ENCODE results near the gene TOMM22. TPM values are rescaled to one million over a fixed set of nuclear protein-coding genes. Genes with fewer than 3 reads are reported as not detected.
A peak's percentile ranks its signal among the peaks of the same experiment; 100 is the strongest.

TOMM22 gene
- total and polyA plus RNA-seq, 4 donors = 25.6 to 57.7 (median 29.2) TPM

DNA sequence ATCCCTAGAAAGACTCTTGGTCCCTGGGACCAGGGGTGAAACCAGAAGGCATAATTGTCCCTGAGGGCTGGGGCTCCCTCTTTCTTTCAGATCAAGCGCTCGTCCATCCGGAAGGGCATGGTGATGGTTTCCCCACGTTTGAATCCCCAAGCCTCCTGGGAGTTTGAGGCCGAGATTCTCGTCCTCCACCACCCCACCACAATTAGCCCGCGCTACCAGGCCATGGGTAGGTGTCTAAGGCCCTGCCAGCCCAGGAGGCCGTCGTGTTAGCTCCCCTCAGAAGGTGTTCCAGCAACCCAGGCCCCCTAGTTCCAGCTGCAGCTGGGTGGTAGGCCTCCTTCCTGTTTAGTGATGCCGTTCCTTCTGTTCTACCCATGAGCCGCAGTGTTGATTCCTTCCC is 45.4 kb downstream of the TOMM22 start:
- ATAC-seq (ENCODE audit: insufficient read depth, low FRiP score) (no peak), DNase-seq (no peak)
- 94 to 97% methylated on average over 12 of the region's 12 CpGs for WGBS, 2 donors
- peaks cover 57 to 81% (median 68%) of the 10 kb centered on the region in 4 donors for H3K36me3 ChIP-seq (ENCODE audit: control insufficient read depth in 4 of 4, insufficient read depth in 4 of 4, low read length in 4 of 4)
- no peaks in the 10 kb centered on the region for H3K9me3 ChIP-seq (ENCODE audit: control insufficient read depth in 4 of 4, insufficient read depth in 3 of 4, low read length in 3 of 4)
- no peaks in the 10 kb centered on the region for H3K27me3 ChIP-seq (ENCODE audit: control insufficient read depth in 3 of 3, insufficient read depth in 3 of 3, low read length in 2 of 3)
- H3K4me1 ChIP-seq (ENCODE audit: control insufficient read depth in 5 of 5, insufficient read depth in 5 of 5, low read length in 5 of 5) = no peaks in the 10 kb centered on the region
- H3K27ac ChIP-seq (ENCODE audit: low read depth in 1 of 2, low read length in 1 of 2) = no peak overlapping the region
- H3K4me3 ChIP-seq = no peak overlapping the region
- H3K9ac ChIP-seq (ENCODE audit: insufficient read depth in 1 of 2, low read length in 2 of 2) = no peak overlapping the region
- no peak for TF ChIP-seq CTCF (IDR thresholded peaks at IDR 0.05; ENCODE audit: control extremely low read depth, extremely low read depth)

DNA sequence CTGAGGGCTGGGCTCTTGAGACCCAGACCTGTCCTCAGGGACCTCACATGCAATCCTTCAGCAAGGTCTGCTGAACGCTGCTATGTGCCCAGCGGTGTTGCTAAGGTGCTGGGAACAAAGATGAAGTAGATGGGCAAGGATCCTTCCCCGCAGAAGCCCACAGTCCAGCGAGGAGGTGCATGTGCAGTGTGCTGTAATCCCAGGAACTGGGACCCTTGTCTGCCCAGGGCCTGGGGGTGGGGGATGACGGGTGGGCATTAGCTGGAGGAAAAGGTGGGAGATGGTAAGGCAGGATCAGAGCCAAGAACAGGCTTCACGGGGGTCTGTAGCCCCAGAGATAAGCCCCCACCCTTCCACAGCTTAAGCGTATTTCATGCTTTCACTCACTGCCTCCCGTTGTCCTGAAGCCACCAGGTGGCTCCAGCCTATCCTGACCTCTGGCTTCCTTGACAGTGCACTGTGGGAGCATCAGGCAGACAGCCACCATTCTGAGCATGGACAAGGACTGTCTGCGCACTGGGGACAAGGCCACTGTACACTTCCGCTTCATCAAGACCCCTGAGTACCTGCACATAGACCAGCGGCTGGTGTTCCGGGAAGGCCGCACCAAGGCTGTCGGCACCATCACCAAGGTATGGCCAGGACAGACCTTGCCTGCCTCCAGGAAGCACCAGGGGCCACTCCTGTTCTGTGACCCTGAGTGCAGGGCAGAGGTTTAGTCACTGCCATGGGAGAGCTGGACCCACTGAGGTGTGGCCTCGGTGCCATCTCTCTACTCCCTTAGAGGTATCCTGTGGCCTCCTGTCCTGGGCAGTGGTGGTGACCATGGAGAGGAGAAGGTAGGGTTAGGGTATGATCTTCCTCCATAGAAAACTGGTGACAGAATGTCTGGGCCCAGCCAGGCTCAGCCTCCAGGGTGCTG is 46.0 kb downstream of the TOMM22 start:
- no peak overlapping the region for H3K9ac ChIP-seq (ENCODE audit: insufficient read depth in 1 of 2, low read length in 2 of 2)
- H3K4me3 ChIP-seq = no peak overlapping the region
- no peak for DNase-seq
- no peaks in the 10 kb centered on the region for H3K4me1 ChIP-seq (ENCODE audit: control insufficient read depth in 5 of 5, insufficient read depth in 5 of 5, low read length in 5 of 5)
- no peak overlapping the region for H3K27ac ChIP-seq (ENCODE audit: low read depth in 1 of 2, low read length in 1 of 2)
- H3K27me3 ChIP-seq (ENCODE audit: control insufficient read depth in 3 of 3, insufficient read depth in 3 of 3, low read length in 2 of 3) = no peaks in the 10 kb centered on the region
- peaks cover 51 to 81% (median 65%) of the 10 kb centered on the region in 4 donors for H3K36me3 ChIP-seq (ENCODE audit: control insufficient read depth in 4 of 4, insufficient read depth in 4 of 4, low read length in 4 of 4)
- no peak for TF ChIP-seq CTCF (IDR thresholded peaks at IDR 0.05; ENCODE audit: control extremely low read depth, extremely low read depth)
- no peak for ATAC-seq (ENCODE audit: insufficient read depth, low FRiP score)
- 96% methylated on average over 15 of the region's 15 CpGs for WGBS, 2 donors
- H3K9me3 ChIP-seq (ENCODE audit: control insufficient read depth in 4 of 4, insufficient read depth in 3 of 4, low read length in 3 of 4) = no peaks in the 10 kb centered on the region

- no peaks in the 10 kb centered on the region for H3K27me3 ChIP-seq (ENCODE audit: control insufficient read depth in 3 of 3, insufficient read depth in 3 of 3, low read length in 2 of 3)
- 90 to 96% methylated on average over 18 of the region's 18 CpGs for WGBS, 2 donors
- H3K9ac ChIP-seq (ENCODE audit: insufficient read depth in 1 of 2, low read length in 2 of 2) = no peak overlapping the region
- H3K9me3 ChIP-seq (ENCODE audit: control insufficient read depth in 4 of 4, insufficient read depth in 3 of 4, low read length in 3 of 4) = no peaks in the 10 kb centered on the region
- H3K36me3 ChIP-seq (ENCODE audit: control insufficient read depth in 4 of 4, insufficient read depth in 4 of 4, low read length in 4 of 4) = peaks cover 42 to 80% (median 57%) of the 10 kb centered on the region in 4 donors
- TF ChIP-seq CTCF (IDR thresholded peaks at IDR 0.05; ENCODE audit: control extremely low read depth, extremely low read depth) = no peak
- no peaks in the 10 kb centered on the region for H3K4me1 ChIP-seq (ENCODE audit: control insufficient read depth in 5 of 5, insufficient read depth in 5 of 5, low read length in 5 of 5)
- ATAC-seq (ENCODE audit: insufficient read depth, low FRiP score) (no peak), DNase-seq (peak in 1 of 3 donors; percentile 18)
- no peak overlapping the region for H3K27ac ChIP-seq (ENCODE audit: low read depth in 1 of 2, low read length in 1 of 2)
- H3K4me3 ChIP-seq = no peak overlapping the region
Measured at GRCh38 chr22:38728871-38729796, 47.4 kb downstream of the TOMM22 start.
